Thyroid gland (tissue), 4 donors: ENCODE measurements around the gene P2RX6.

Experiments
- POLR2A ChIP-seq, 2 donors: fragments of 450-650 bp; IDR thresholded peaks; one replicate each; pipeline ENCODE4 v1.6.1; 2017; ENCODE audit warnings: antibody characterized with exemption in 2 of 2, mild to moderate bottlenecking in 2 of 2, moderate library complexity in 1 of 2
- TF ChIP-seq, protein P1 (sequence below), 6 experiments: fragments of 200-600 bp in 3 of 6; fragments of 450-650 bp in 3 of 6; sonication (generic) in 3 of 6; IDR thresholded peaks; one replicate each; pipeline ENCODE4 v1.5.1; 2016 to 2019; ENCODE audit warnings: antibody characterized with exemption in 6 of 6, mild to moderate bottlenecking in 2 of 6, inconsistent platforms in 1 of 6, moderate library complexity in 1 of 6

DNA sequence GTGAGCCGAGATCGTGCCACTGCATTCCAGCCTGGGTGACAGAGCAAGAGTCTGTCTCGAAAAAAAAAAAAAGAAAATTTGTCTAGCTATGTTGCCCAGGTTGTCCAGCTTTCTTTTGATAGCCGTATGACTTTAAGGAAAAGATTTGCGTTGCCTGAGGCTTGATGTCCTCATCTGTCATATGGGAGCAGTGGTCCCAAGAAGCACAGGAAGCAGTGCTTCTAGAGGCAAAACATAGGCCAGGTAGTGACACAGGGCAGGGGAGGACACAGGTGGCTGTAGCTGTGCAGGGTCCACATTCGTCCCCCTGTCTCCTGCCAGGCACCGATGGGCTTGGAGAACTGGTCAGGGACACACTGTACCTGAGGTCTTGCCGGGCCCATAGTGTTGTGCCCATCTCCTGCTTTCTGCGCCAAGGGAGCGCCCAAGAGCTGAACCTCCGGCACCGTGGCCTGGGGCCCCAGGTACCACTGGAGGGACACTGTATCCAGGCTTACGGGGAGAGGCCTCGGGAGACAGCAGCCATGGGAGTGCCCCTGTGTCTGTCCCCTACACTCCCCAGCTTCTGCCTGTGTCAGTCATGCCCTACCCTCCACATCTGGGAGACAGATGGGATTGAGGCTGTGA is 32.2 kb downstream of the P2RX6 start:
- TF ChIP-seq, protein P1, sequence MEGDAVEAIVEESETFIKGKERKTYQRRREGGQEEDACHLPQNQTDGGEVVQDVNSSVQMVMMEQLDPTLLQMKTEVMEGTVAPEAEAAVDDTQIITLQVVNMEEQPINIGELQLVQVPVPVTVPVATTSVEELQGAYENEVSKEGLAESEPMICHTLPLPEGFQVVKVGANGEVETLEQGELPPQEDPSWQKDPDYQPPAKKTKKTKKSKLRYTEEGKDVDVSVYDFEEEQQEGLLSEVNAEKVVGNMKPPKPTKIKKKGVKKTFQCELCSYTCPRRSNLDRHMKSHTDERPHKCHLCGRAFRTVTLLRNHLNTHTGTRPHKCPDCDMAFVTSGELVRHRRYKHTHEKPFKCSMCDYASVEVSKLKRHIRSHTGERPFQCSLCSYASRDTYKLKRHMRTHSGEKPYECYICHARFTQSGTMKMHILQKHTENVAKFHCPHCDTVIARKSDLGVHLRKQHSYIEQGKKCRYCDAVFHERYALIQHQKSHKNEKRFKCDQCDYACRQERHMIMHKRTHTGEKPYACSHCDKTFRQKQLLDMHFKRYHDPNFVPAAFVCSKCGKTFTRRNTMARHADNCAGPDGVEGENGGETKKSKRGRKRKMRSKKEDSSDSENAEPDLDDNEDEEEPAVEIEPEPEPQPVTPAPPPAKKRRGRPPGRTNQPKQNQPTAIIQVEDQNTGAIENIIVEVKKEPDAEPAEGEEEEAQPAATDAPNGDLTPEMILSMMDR (IDR thresholded peaks at IDR 0.05) = no peak
- no peak for TF ChIP-seq POLR2A (IDR thresholded peaks at IDR 0.05)
